Psoas muscle (tissue), 8 donors: ENCODE measurements around the gene DIAPH3. TPM values are rescaled to one million over a fixed set of nuclear protein-coding genes. Genes with fewer than 3 reads are reported as not detected.

ENCODE experiments used
- ATAC-seq, 4 donors: fragments of 200-7000 bp; cut with Tn5 transposase; one replicate each; pipeline ENCODE4 v1.9.1; 2020; ENCODE audit warnings: moderate library complexity in 3 of 4, mild to moderate bottlenecking in 2 of 4
- DNase-seq, 2 donors: peaks; one replicate each; pipeline ENCODE4 v3.0.0-alpha.2; 2020
- H3K27ac ChIP-seq: fragments of 200-600 bp; one replicate; pipeline ENCODE4 v1.8.0; 2022
- H3K27me3 ChIP-seq, 3 donors: fragments of 200-600 bp in 1 of 3; one replicate each; pipeline versions ENCODE4 v1.6.1 to v1.8.0; 2013 to 2022; ENCODE audit warnings: low read length in 2 of 3, mild to moderate bottlenecking in 2 of 3, moderate library complexity in 1 of 3; ENCODE audit not compliant: insufficient read depth in 3 of 3
- H3K36me3 ChIP-seq, 2 donors: fragments of 200-600 bp in 1 of 2; one replicate each; pipeline versions ENCODE4 v1.6.1 to v1.8.0; 2013 to 2022; ENCODE audit warnings: low read depth in 1 of 2, mild to moderate bottlenecking in 1 of 2, moderate library complexity in 1 of 2; ENCODE audit not compliant: insufficient read depth in 1 of 2
- H3K4me1 ChIP-seq: fragments of 200-600 bp; one replicate; pipeline ENCODE4 v1.8.0; 2022
- H3K4me3 ChIP-seq: fragments of 200-600 bp; one replicate; pipeline ENCODE4 v1.8.0; 2022; ENCODE audit warnings: mild to moderate bottlenecking
- H3K9me3 ChIP-seq: fragments of 200-600 bp; one replicate; pipeline ENCODE4 v1.8.0; 2022
- CTCF ChIP-seq: fragments of 200-600 bp; IDR thresholded peaks from one replicate; pipeline ENCODE4 v1.8.0; 2022; ENCODE audit warnings: antibody characterized with exemption
- WGBS, 3 donors: extraction: QIAGEN DNeasy Blood & Tissue Kit; methylation state at CpG; one replicate each; pipeline versions ENCODE4 v1.1.6 to v1.1.7; 2013; 5-methylcytosine and 5-hydroxymethylcytosine counted together
- intact Hi-C, 2 donors: fragments of 100-400 bp; cut with DNase I; formaldehyde crosslinking; loops; one replicate each; pipeline versions ENCODE4 v1.11.0 to v1.14.2; 2022
- polyA plus RNA-seq, 3 donors: library from polyadenylated mRNA; stranded (reverse); fragments of 200-250 nt; gene quantifications; one replicate each; pipeline ENCODE4 v1.2.3, GENCODE V29; 2013
- total RNA-seq, 4 donors: library from RNA; stranded (reverse); fragmentation: NEBNext Ultra II Directional in 2 of 4; extraction: Animal tissue kit (Norgen Biotek cat#: 25700) in 2 of 4; gene quantifications; one replicate each; pipeline versions ENCODE4 v1.2.1 to v1.2.4, GENCODE V29; 2021 to 2023
- donor health status: healthy with polysubstance abuse.
- donor health status: DM: no; HTN: no; CAD: no; lungs with moderate emphysema.
- donor health status: Bipolar disorder and iron deficiency.
- donor health status: healthy.
- donor health status: DM: yes; HTN: yes; CAD: no.
- donor health status: DM: no; HTN: no; CAD: no.
- donor health status: DM: no; HTN: no; CAD: no.
- donor health status: DM: yes; HTN: yes; CAD: no.

The DIAPH3 gene
- total and polyA plus RNA-seq, 7 donors = 0.03 to 0.10 (median 0.08) TPM; not detected in 4

GRCh38 chr13:59873856-59874255 is 289.9 kb downstream of the DIAPH3 start:
- intact Hi-C loops = no loop called here
- no peak for ATAC-seq

DNA sequence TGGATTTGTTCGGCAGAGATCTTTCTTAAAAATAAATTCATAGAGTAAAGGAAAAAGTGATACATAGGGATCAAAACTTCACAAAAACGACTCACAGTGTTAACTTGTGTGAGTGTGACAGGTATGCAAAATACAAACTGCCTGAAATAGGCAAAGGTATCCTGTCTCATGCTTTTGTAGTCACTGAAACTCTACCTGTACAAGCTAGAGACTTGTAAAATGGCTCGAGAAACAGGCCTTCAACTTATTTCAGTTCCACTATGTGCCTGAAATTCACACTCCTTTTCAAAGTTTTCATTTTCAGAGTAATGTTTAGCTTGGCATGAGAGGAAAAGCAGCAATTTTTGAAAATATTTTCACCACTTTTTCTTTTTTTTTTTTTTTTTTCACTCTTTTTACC is 290.4 kb downstream of the DIAPH3 start:
- TF ChIP-seq CTCF = no peak
- no peak for DNase-seq
- H3K4me1 ChIP-seq = no peaks in the 10 kb centered on the region
- H3K27me3 ChIP-seq = no peaks in the 10 kb centered on the region
- no peaks in the 10 kb centered on the region for H3K36me3 ChIP-seq
- H3K9me3 ChIP-seq = no peaks in the 10 kb centered on the region
- H3K27ac ChIP-seq = no peak overlapping the region
- no peak for ATAC-seq
- H3K4me3 ChIP-seq = no peak overlapping the region
- intact Hi-C loops = no loop called here
- WGBS, 3 donors = 72 to 83% (median 76%) methylated on average over 3 of the region's 3 CpGs

More at GRCh38 chr13:59873856-59874255, 289.9 kb downstream of the DIAPH3 start:
- no peak for DNase-seq
- WGBS, 3 donors = 96% methylated on average over 7 of the region's 7 CpGs
- H3K27me3 ChIP-seq = no peaks in the 10 kb centered on the region
- TF ChIP-seq CTCF = no peak
- no peak overlapping the region for H3K4me3 ChIP-seq
- H3K4me1 ChIP-seq = no peaks in the 10 kb centered on the region
- no peaks in the 10 kb centered on the region for H3K9me3 ChIP-seq
- H3K27ac ChIP-seq = no peak overlapping the region
- H3K36me3 ChIP-seq = no peaks in the 10 kb centered on the region

- Histone ChIP-seq H3K9me3 (no peaks in the 10 kb centered on the region), H3K27me3 (no peaks in the 10 kb centered on the region), H3K4me3 (no peak overlapping the region), H3K27ac (no peak overlapping the region), H3K36me3 (no peaks in the 10 kb centered on the region), H3K4me1 (no peaks in the 10 kb centered on the region)
- 61 to 62% (median 61%) methylated on average over 5 of the region's 5 CpGs for WGBS, 3 donors
- intact Hi-C loops = no loop called here
- DNase-seq (no peak), ATAC-seq (no peak)
- no peak for TF ChIP-seq CTCF
Observed at GRCh38 chr13:59867867-59868266, 295.9 kb downstream of the DIAPH3 start.

DNA sequence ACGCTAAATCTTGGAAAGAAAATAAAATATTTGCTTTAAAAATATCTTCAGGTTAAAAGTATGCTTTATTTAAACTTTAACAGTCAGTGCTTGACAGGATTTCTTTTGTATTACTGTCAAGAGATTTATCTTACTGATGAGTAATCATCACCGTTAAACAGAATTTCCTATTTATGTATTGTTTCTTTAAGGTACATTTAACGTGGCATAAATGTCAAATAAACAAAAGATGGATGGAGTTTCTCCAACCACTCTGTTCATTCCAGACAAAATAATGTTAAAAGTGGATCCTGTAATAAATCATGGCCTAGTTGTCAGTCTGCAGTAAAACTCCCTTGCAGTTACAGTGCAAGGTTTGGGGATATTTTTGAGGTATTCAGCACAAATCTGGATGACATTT is 298.3 kb downstream of the DIAPH3 start:
- no peaks in the 10 kb centered on the region for H3K4me1 ChIP-seq
- DNase-seq (no peak), ATAC-seq (no peak)
- no peaks in the 10 kb centered on the region for H3K27me3 ChIP-seq
- no peak overlapping the region for H3K4me3 ChIP-seq
- H3K36me3 ChIP-seq = no peaks in the 10 kb centered on the region
- 36 to 48% (median 46%) methylated on average over 3 of the region's 3 CpGs for WGBS, 3 donors
- TF ChIP-seq CTCF = no peak
- H3K9me3 ChIP-seq = no peaks in the 10 kb centered on the region
- intact Hi-C loops = no loop called here
- no peak overlapping the region for H3K27ac ChIP-seq

- 58 to 60% (median 59%) methylated on average over 1 of the region's 1 CpG for WGBS, 3 donors
- no peak overlapping the region for H3K27ac ChIP-seq
- H3K4me3 ChIP-seq = no peak overlapping the region
- H3K9me3 ChIP-seq = no peaks in the 10 kb centered on the region
- H3K4me1 ChIP-seq = no peaks in the 10 kb centered on the region
- ATAC-seq (no peak), DNase-seq (no peak)
- TF ChIP-seq CTCF = no peak
- H3K36me3 ChIP-seq = no peaks in the 10 kb centered on the region
- H3K27me3 ChIP-seq = no peaks in the 10 kb centered on the region
- intact Hi-C loops = no loop called here
Observed at GRCh38 chr13:59863621-59864020, 300.1 kb downstream of the DIAPH3 start.
